IMR-90 (cell line): ENCODE results near the gene MAP6. TPM values are rescaled to one million over a fixed set of nuclear protein-coding genes. Genes with fewer than 3 reads are reported as not detected.

Experiments used
- ATAC-seq: fragments of 200-7000 bp; cut with Tn5 transposase; 2 replicates; pipeline ENCODE4 v1.9.1; 2020; ENCODE audit warnings: low read depth, mild to moderate bottlenecking, moderate library complexity
- BruUV-seq: library from RNA; stranded (reverse); fragments of 400-500 nt; replicated peaks from 2 replicates; lab custom pipeline; 2021; lab: Mats Ljungman, UMichigan
- CTCF ChIA-PET: fragments of 300-600 bp; formaldehyde crosslinking; extraction: SDS; loops from one replicate; lab custom pipeline; 2021; ENCODE audit warnings: antibody characterized with exemption; lab: Yijun Ruan, JAX
- POLR2A ChIA-PET: fragments of 300-600 bp; sonication (Branson Sonifier 250); formaldehyde crosslinking; loops from one replicate; lab custom pipeline; 2022; ENCODE audit warnings: antibody characterized with exemption; ENCODE audit not compliant: unreplicated experiment; lab: Charles Lee
- DNase-seq: peaks from one replicate; pipeline ENCODE4 v3.0.0; 2013
- H2AFZ ChIP-seq: replicated peaks from 2 replicates; pipeline ENCODE3; 2013; ENCODE audit warnings: low read length, mild to moderate bottlenecking; ENCODE audit not compliant: poor library complexity
- H2AK5ac ChIP-seq: 2 replicates; pipeline ENCODE4 v1.6.1; 2013; ENCODE audit warnings: low read depth, low read length, inconsistent platforms
- H2AK9ac ChIP-seq: replicated peaks from 2 replicates; pipeline ENCODE3; 2013; ENCODE audit warnings: mild to moderate bottlenecking, low read depth, low read length, moderate library complexity; ENCODE audit not compliant: poor library complexity
- H2BK120ac ChIP-seq: 2 replicates; pipeline ENCODE4 v1.6.1; 2013; ENCODE audit warnings: low read depth, low read length, inconsistent platforms
- H2BK15ac ChIP-seq: 3 replicates; pipeline ENCODE4 v1.6.1; 2013; ENCODE audit warnings: low read depth, low read length, inconsistent platforms
- H2BK20ac ChIP-seq: 2 replicates; pipeline ENCODE4 v1.6.1; 2013; ENCODE audit warnings: low read depth, mild to moderate bottlenecking, inconsistent platforms, low read length, moderate library complexity
- H2BK5ac ChIP-seq: 2 replicates; pipeline ENCODE4 v1.6.1; 2013; ENCODE audit warnings: mild to moderate bottlenecking, low read depth, low read length, inconsistent platforms; ENCODE audit not compliant: poor library complexity, severe bottlenecking
- H3K14ac ChIP-seq: replicated peaks from 2 replicates; pipeline ENCODE4 v1.6.1; 2013; ENCODE audit warnings: low read depth, low read length, inconsistent platforms
- H3K18ac ChIP-seq: 2 replicates; pipeline ENCODE4 v1.6.1; 2013; ENCODE audit warnings: low read depth, low read length, control low read depth
- H3K23ac ChIP-seq: 2 replicates; pipeline ENCODE4 v1.6.1; 2013; ENCODE audit warnings: low read depth, low read length, inconsistent platforms
- H3K27ac ChIP-seq: 2 replicates; pipeline ENCODE4 v1.5.1; 2013; ENCODE audit warnings: mild to moderate bottlenecking, control low read depth, low read length; ENCODE audit not compliant: insufficient read depth
- H3K27me3 ChIP-seq: 2 replicates; pipeline ENCODE4 v1.6.1; 2013; ENCODE audit warnings: low read length; ENCODE audit not compliant: control insufficient read depth, insufficient read depth
- H3K36me3 ChIP-seq: 2 replicates; pipeline ENCODE4 v1.6.1; 2013; ENCODE audit warnings: low read length, mixed read lengths; ENCODE audit not compliant: control insufficient read depth, insufficient read depth
- H3K4ac ChIP-seq: 2 replicates; pipeline ENCODE4 v1.6.1; 2013; ENCODE audit warnings: low read depth, low read length, inconsistent platforms
- H3K4me1 ChIP-seq: 2 replicates; pipeline ENCODE4 v1.6.1; 2013; ENCODE audit warnings: low read length, mixed read lengths; ENCODE audit not compliant: control insufficient read depth, insufficient read depth
- H3K4me2 ChIP-seq: 2 replicates; pipeline ENCODE4 v1.6.1; 2013; ENCODE audit warnings: low read depth, mild to moderate bottlenecking, control low read depth, low read length, moderate library complexity
- H3K4me3 ChIP-seq: 2 replicates; pipeline ENCODE4 v1.5.1; 2013; ENCODE audit warnings: low read depth, mild to moderate bottlenecking, control low read depth, low read length, moderate library complexity; ENCODE audit not compliant: insufficient read depth
- H3K56ac ChIP-seq: 2 replicates; pipeline ENCODE4 v1.6.1; 2013; ENCODE audit warnings: low read length, inconsistent platforms; ENCODE audit not compliant: insufficient read depth; ENCODE audit errors: extremely low read depth
- H3K79me1 ChIP-seq, 2 experiments: 2 replicates each; pipeline ENCODE4 v1.6.1; 2013; ENCODE audit warnings: low read length in 2 of 2, inconsistent platforms in 1 of 2, low read depth in 1 of 2
- H3K9ac ChIP-seq: 2 replicates; pipeline ENCODE4 v1.6.1; 2013; ENCODE audit warnings: low read depth, low read length, control low read depth
- H3K9me1 ChIP-seq: 2 replicates; pipeline ENCODE4 v1.6.1; 2013; ENCODE audit warnings: low read length, inconsistent platforms; ENCODE audit not compliant: insufficient read depth
- H3K9me3 ChIP-seq: 2 replicates; pipeline ENCODE4 v1.6.1; 2013; ENCODE audit warnings: low read length; ENCODE audit not compliant: control insufficient read depth, insufficient read depth
- H4K20me1 ChIP-seq: 2 replicates; pipeline ENCODE4 v1.6.1; 2013; ENCODE audit warnings: low read length, inconsistent platforms; ENCODE audit not compliant: insufficient read depth
- H4K5ac ChIP-seq: 2 replicates; pipeline ENCODE4 v1.6.1; 2013; ENCODE audit warnings: mild to moderate bottlenecking, low read depth, low read length, control low read depth
- H4K8ac ChIP-seq, 2 experiments: 2 replicates each; pipeline ENCODE4 v1.6.1; 2013; ENCODE audit warnings: low read depth in 2 of 2, low read length in 2 of 2, control low read depth in 1 of 2, inconsistent platforms in 1 of 2
- H4K91ac ChIP-seq: 2 replicates; pipeline ENCODE4 v1.6.1; 2013; ENCODE audit warnings: low read depth, low read length, inconsistent platforms; ENCODE audit not compliant: insufficient read depth
- BHLHE40 ChIP-seq: fragments of 150-350 bp; IDR thresholded peaks from 2 replicates; pipeline ENCODE4 v1.6.1; 2016; ENCODE audit warnings: mild to moderate bottlenecking, low read depth, low read length
- CEBPB ChIP-seq: IDR thresholded peaks from 2 replicates; pipeline ENCODE4 v1.6.1; 2012; ENCODE audit warnings: low read depth, low read length, improper control_type of control experiment
- CHD1 ChIP-seq: IDR thresholded peaks from 2 replicates; pipeline ENCODE4 v1.6.1; 2012; ENCODE audit warnings: low read depth, low read length, improper control_type of control experiment
- ELK1 ChIP-seq: fragments of 150-350 bp; IDR thresholded peaks from 2 replicates; pipeline ENCODE4 v1.6.1; 2016; ENCODE audit warnings: low read depth, mild to moderate bottlenecking, low read length, moderate library complexity, borderline replicate concordance
- MAFK ChIP-seq: IDR thresholded peaks from 2 replicates; pipeline ENCODE4 v1.6.1; 2012; ENCODE audit warnings: low read depth, low read length, improper control_type of control experiment
- MAZ ChIP-seq: IDR thresholded peaks from 2 replicates; pipeline ENCODE4 v1.6.1; 2012; ENCODE audit warnings: low read depth, mild to moderate bottlenecking, low read length, improper control_type of control experiment, moderate library complexity, borderline replicate concordance
- POLR2A ChIP-seq: IDR thresholded peaks from 2 replicates; pipeline ENCODE4 v1.6.1; 2012; ENCODE audit warnings: mild to moderate bottlenecking, low read depth, low read length
- RCOR1 ChIP-seq: IDR thresholded peaks from 2 replicates; pipeline ENCODE4 v1.6.1; 2012; ENCODE audit warnings: mild to moderate bottlenecking, low read length, improper control_type of control experiment; ENCODE audit not compliant: insufficient replicate concordance
- SMC3 ChIP-seq: fragments of 150-350 bp; IDR thresholded peaks from 2 replicates; pipeline ENCODE4 v1.6.1; 2016; ENCODE audit warnings: low read depth, mild to moderate bottlenecking, antibody characterized with exemption, low read length, moderate library complexity
- WGBS, 2 experiments: methylation state at CpG; one replicate each; pipeline versions ENCODE4 v1.1.5 to v1.1.7; 2013; ENCODE audit warnings: missing lambda C conversion rate in 2 of 2; ENCODE audit not compliant: insufficient read length in 1 of 2; ENCODE audit errors: extremely low coverage in 2 of 2; 5-methylcytosine and 5-hydroxymethylcytosine counted together
- dilution Hi-C: fragments of 300-500 bp; cut with HindIII; formaldehyde crosslinking; loops from one replicate; pipeline ENCODE4 v1.14.3; 2018; ENCODE audit warnings: low sequenced_read_pairs; ENCODE audit not compliant: unreplicated experiment
- in situ Hi-C: fragments of 300-500 bp; cut with MboI; formaldehyde crosslinking; loops from 3 replicates; pipeline ENCODE4 v1.14.3; 2019; ENCODE audit warnings: low sequenced_read_pairs, inconsistent platforms, mixed read lengths
- intact Hi-C: fragments of 100-400 bp; cut with micrococcal nuclease; formaldehyde crosslinking; loops from 2 replicates; pipeline ENCODE4 v1.10.0; 2022
- polyA plus RNA-seq, 3 experiments: library from polyadenylated mRNA; depleted of rRNA; stranded (reverse); fragments of >200 nt; gene quantifications; 2 replicates each; pipeline ENCODE4 v1.2.3, GENCODE V29; 2012; ENCODE audit warnings: low replicate concordance in 1 of 3
- total RNA-seq: library from RNA; depleted of rRNA; stranded (reverse); fragments of >200 nt; gene quantifications from 2 replicates; pipeline ENCODE4 v1.2.3, GENCODE V29; 2012

MAP6 gene
- total and polyA plus RNA-seq, 2 of the 4 experiments (the other 2 are of a cell fraction) = 3.0 to 3.4 TPM

GRCh38 chr11:75586395-75586794 is 82.4 kb downstream of the MAP6 start:
- H3K27me3 ChIP-seq = no peaks in the 10 kb centered on the region; the same call in 1 of the 2 replicates
- no peak overlapping the region for H3K18ac ChIP-seq
- no peak overlapping the region for H3K56ac ChIP-seq
- in situ Hi-C loops (no loop called here), intact Hi-C loops (no loop called here), dilution Hi-C loops (no loop called here)
- H2BK5ac ChIP-seq = no peak overlapping the region
- no peak overlapping the region for H2AK9ac ChIP-seq
- H3K4me1 ChIP-seq = peaks cover 8% of the 10 kb centered on the region
- no peak overlapping the region for H4K91ac ChIP-seq
- no peak overlapping the region for H3K4ac ChIP-seq
- TF ChIP-seq MAZ (no peak), CHD1 (no peak), POLR2A (no peak), CEBPB (no peak), SMC3 (no peak), MAFK (no peak), ELK1 (no peak), BHLHE40 (no peak), RCOR1 (no peak)
- no peak overlapping the region for H2BK15ac ChIP-seq
- peaks cover 4 to 19% of the 10 kb centered on the region in 2 experiments; a peak in 3 of 4 replicates for H3K79me1 ChIP-seq
- H3K9ac ChIP-seq = no peak overlapping the region
- no peak for DNase-seq
- no peak overlapping the region for H3K14ac ChIP-seq
- ChIA-PET POLR2A (no interaction called here), CTCF (no interaction called here)
- peaks cover 10% of the 10 kb centered on the region for H3K9me1 ChIP-seq
- H2AK5ac ChIP-seq = no peak overlapping the region
- no TSS peak for BruUV-seq
- no peak overlapping the region for H3K4me3 ChIP-seq
- H2BK120ac ChIP-seq = no peak overlapping the region
- WGBS, 2 experiments = 67% methylated on average over 2 of the region's 3 CpGs; no CpG with 5 or more reads in 1 of the 2 experiments
- H4K20me1 ChIP-seq = no peaks in the 10 kb centered on the region
- no peak overlapping the region for H2BK20ac ChIP-seq
- H4K8ac ChIP-seq = no peak overlapping the region
- H4K5ac ChIP-seq = no peak overlapping the region
- no peaks in the 10 kb centered on the region for H3K9me3 ChIP-seq
- no peak overlapping the region for H2AFZ ChIP-seq
- H3K4me2 ChIP-seq = no peak overlapping the region
- H3K23ac ChIP-seq = no peak overlapping the region
- ATAC-seq = no peak
- H3K36me3 ChIP-seq = no peaks in the 10 kb centered on the region
- no peak overlapping the region for H3K27ac ChIP-seq
